ENCODE data around the gene LRG1.

GRCh38 chr19:4556597-4557127 is 16.8 kb upstream of the LRG1 start:
- no peak for TF ChIP-seq CTCF (IDR thresholded peaks at IDR 0.05; ENCODE audit: low read depth, low read length, missing input control)
- no peak for TF ChIP-seq RAD21 (IDR thresholded peaks at IDR 0.05)
- no peak for TF ChIP-seq ATF3 (IDR thresholded peaks at IDR 0.05)
- no peak for TF ChIP-seq TAF1 (conservative IDR thresholded peaks at IDR 0.05)
- no peak for TF ChIP-seq EGR1 (IDR thresholded peaks at IDR 0.05; ENCODE audit: low read depth in 2 of 2)
- no peak for TF ChIP-seq REST (IDR thresholded peaks at IDR 0.05)
- no peak for TF ChIP-seq SP1 (IDR thresholded peaks at IDR 0.05)
- no peak for TF ChIP-seq YY1 (IDR thresholded peaks at IDR 0.05)
- TF ChIP-seq MAX (IDR thresholded peaks at IDR 0.05), result no peak
- TF ChIP-seq FOXA1 (IDR thresholded peaks at IDR 0.05), result no peak
- no peak for TF ChIP-seq GABPA (IDR thresholded peaks at IDR 0.05 in 1 of 2, conservative IDR thresholded peaks at IDR 0.05 in 1 of 2)
- no peak for TF ChIP-seq ZBTB33 (IDR thresholded peaks at IDR 0.05)
- no peak for TF ChIP-seq HNF4A (conservative IDR thresholded peaks at IDR 0.05)
- no peak for TF ChIP-seq JUND (IDR thresholded peaks at IDR 0.05)
